Activated CD4-positive, alpha-beta T cell treated with anti-CD3 and anti-CD28 coated beads for 48 hours (primary cell): ENCODE measurements around the gene NCOA3.

Experiments
- DNase-seq: peaks from one replicate; pipeline ENCODE4 v3.0.0-alpha.2; 2020

The NCOA3 gene

DNA sequence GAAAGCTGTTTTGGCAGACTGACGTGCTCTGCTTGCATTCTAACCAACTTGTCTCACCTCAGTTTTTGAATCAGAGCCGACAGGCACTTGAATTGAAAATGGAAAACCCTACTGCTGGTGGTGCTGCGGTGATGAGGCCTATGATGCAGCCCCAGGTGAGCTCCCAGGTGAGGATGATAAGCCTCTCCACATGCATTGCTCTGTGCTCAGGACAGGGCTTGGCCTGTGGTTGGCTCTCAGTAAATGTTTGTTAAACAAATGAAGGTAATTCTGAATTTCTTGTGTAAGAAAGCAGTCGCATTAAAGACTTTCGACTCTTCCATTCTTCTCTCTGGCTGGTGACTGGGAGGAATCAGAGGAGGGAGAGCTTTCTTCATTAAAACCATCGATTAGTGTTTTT lies 147.3 kb downstream of the NCOA3 start:
- DNase-seq = no peak

DNA sequence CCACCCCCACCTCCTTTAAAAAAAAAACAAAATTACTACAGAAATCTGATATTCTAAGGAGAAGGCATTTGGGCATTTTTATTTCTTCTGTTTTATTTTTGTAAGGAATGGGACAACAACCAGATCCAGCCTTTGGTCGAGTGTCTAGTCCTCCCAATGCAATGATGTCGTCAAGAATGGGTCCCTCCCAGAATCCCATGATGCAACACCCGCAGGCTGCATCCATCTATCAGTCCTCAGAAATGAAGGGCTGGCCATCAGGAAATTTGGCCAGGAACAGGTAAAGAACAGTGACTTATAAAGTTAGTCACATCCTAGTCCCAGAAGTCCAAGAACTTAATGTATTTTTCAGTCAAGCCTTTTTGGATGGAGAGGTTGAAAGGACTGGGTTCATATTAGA lies 150.6 kb downstream of the NCOA3 start:
- DNase-seq = no peak

DNA sequence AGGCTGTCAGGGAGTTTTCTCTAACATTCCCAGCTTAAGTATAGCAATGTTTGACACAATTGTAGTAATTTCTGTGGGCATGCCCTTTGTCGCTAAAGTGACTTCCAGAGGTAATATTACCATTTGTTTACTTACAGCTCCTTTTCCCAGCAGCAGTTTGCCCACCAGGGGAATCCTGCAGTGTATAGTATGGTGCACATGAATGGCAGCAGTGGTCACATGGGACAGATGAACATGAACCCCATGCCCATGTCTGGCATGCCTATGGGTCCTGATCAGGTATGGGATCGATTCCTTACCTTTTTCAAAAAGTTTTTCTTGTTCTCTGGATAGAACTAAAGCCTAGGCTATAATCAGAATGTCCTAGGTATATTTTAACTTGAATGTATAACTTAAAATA lies 151.1 kb downstream of the NCOA3 start:
- DNase-seq = no peak

GRCh38 chr20:47653869-47654268 lies 152.2 kb downstream of the NCOA3 start:
- no peak for DNase-seq

GRCh38 chr20:47654370-47654769 lies 152.7 kb downstream of the NCOA3 start:
- DNase-seq = no peak

- DNase-seq = no peak
Observed at GRCh38 chr20:47655635-47656034, 153.9 kb downstream of the NCOA3 start.

GRCh38 chr20:47656318-47656717 lies 154.6 kb downstream of the NCOA3 start:
- no peak for DNase-seq

DNA sequence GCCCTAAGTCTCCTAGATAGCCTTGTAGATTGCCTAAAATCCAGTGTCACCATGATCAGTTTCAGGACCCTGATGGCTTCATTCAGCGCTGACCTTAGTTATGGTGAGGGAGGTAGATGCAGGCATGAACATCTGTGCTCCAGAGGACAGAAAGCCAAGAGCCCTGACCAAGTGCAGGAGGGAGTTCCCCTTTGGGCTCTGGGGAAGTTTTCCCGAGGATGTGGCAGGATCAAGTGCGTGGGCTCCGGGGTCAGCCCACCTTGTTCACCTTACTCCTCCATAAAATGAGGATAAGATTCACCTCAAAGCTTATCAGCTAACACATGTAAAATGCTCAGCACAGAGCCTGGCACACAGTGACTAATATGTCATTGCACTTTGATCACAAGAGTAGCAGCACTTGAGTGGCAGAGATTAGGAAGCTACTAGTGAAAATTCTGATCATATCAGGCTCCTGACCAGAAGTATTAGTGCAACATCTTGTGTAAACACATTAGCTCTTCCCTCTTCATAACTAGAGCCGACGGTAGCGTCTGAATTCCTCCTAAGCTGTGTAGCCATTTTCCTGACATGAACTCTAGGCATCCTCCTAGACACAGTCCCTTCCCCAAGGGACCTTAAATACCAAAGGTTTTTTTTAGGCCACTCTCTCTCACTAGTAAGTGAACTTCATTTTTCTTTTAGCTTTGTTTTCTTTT lies 158.4 kb downstream of the NCOA3 start:
- no peak for DNase-seq

DNA sequence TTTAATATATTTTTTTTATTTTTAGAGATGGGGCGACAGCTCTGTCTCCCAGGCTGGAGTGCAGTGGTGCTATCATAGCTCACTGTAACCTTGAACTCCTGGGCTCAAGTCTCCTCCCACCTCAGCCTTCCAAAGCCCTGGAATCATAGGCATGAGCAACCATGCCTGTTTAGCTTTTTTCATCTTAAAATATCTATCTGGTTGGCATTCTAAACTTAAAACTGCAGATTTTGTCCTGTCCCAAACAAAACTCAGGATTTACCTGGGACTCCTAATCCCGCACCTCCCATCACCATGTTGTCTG lies 158.9 kb downstream of the NCOA3 start:
- no peak for DNase-seq

DNA sequence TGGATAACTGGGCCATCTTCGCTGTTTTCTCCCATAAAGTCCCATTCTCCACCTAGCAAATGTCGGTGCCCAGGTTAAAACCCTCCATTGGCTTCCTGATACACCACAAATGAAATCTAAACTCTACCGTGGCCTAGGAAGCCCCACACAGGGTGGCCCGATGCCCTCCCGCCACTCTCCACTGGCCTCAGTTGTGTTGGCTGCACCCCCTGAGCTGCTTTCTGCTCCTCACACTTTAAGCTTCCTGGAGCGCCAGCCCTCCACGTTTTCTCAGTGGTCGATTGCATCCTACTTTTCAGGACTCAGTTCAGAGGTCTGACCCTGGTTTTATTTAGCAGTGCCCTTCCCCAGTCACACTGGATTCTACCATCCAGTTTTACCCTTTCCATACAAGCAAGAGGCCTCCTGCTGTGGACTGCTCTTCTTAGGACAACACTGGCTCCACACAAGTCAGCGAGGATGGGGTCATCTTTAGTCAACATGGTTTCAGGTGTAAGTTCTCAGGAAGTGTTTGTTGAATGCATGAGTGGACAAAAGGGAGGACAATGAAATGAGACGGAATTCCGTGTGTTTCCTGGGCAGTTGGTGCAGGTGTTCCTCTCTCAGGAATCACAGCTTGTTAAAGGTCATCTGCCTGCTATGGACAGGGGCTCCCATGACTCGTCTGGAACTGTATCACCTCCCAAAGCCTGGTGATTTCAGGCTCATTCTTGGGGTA lies 159.5 kb downstream of the NCOA3 start:
- DNase-seq = no peak

DNA sequence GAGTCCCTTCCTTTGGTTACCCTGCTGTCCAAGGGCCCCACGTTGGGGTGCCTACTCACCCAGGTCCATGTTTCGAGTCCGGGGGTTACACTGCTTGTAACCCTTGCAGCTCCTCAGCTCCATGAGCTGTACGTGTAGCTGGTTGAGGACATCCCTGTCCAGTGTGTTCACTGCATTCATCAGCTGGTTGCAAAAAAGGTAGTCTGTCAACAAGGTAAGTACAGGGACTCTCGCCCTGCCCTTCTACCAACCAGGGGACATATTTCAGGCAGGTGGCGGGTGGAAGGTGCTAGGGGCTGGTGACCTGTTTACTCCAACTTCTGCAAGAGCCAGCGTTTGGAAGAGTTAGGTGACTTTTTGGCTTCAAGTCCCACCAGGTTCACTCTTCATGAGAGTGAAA lies 160.0 kb downstream of the NCOA3 start:
- DNase-seq = no peak

DNA sequence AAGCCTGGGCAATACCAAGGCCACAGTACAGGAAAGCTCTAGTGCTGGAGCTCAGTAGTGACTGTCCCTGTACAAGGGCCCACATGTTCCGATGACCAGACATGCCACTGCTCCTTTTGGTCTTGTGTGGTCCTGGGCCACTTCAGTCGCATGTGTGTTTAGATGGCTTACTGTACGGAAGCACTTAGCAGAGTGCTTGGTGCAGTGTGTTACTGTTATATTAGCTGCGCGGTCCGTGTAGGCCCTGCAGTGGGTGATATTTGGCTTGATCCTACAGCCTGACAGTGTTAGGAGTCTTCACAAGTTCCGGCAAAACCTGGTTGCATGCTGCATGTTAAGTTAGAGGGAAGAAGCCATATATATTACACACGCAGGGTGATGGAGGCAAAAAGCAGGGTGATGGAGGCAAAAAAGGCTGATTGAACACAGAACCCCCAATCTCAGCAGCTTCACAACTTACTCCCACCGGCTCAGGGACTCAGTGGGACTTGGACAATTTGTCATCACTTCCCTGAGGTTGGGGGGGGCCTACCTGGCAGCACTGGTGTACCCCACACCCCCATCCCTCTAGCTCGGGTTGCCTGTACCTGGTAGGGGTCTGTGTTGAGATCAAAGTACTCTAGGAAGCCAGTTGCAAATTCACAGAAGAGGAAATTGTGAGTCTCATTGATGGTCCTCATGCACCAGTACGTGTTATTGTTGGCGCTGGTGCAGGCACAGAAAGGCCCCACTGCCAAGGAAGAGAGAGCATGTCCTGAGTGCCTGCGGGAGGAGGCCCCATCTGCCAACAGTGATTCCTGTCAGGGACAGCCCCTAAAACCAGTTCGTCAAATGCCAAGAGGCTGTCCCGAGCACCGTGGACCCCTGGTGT lies 161.0 kb downstream of the NCOA3 start:
- DNase-seq = no peak

DNA sequence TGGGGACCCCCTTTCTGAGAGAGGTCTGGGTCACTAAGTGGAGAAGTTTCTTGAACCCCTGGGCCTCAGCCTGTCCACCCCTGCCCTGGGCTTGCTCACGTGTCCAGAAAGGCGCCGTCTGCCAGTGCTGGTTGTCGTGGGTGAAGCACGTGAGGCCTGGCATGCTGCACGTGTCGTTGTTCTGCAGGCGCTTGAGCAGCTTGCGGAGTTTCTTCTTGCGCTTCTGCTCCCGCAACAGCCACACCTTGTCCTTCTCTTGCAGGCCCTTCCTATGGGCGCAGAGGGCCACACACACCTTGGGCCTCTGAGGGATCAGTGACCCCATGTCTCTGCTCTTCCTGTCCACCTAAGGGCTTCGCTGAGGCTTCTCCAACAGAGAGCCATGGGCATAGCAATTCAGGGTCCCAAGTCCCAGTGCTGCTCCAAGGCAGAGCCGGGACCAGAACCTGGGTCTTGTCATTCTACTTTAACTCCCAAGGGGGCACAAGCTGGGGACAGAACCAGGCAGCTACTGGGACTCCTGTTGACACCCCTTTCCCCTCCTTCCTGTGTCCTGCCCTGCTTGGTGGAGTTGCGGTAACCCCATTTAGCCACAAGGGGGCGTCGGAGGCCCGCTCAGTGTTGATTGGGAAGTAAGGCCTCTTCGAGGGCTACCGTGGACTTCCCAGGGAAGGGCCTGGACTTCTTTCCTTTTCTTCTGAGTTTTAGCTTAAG lies 161.8 kb downstream of the NCOA3 start:
- DNase-seq = peak; percentile 81

- DNase-seq = no peak
Observed at GRCh38 chr20:47664068-47664437, 162.4 kb downstream of the NCOA3 start.

DNA sequence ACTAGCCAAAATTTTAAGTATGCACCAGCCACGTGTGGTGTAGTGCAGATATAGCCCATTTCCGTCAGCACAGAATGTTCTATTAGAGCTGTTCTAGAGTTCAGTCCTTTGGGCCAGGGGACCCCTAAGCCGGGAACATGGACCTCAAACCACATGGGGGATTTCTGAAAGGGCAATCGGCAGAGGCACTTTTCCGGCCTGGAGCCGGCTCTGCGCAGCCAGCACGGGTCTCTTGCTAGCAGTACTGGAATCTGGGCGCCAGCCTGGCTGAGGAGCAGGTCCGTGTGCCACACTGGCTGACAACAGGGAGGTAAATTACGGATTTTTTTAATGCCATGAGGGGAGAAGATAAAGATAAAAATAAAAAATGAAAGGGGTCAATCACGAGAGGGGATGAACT lies 163.1 kb downstream of the NCOA3 start:
- DNase-seq = no peak

DNA sequence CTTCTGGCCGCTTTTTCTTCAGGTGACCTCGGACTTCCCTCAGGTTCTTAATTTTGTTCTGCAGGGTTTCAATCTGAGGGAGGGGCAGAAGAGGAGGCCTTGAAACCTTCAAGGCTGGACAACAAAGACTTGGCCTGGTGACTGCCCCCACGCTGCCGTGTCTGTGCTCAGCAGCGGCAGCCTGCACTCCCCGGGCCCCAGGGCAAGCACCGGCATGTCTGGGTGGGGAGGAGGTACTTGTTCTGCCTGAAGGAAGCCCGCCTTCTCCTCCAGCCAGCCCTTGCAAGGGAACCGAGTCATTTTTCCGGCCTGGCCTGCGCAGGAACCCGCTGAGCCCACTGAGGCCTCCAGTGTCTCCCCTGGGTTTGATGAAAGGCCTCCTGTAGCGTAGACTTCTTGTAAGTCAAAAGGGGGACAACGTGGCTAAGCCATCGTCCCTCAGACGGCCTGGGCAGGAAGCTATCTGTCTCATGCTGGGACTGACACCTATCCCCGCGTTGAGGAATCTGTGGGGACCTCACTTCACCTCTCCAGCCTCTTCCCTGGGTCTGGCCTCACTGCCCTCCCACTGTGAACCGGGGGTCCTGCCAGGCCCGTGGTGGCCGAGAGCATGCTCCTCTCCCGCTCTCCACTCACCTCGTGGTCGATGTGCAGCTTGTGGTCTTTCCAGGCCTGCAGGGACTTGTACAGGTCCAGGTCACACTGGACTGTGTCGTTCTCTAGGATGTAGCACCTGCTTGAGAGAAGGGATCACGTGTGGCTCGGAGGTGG lies 163.7 kb downstream of the NCOA3 start:
- DNase-seq = no peak

- DNase-seq = no peak
Observed at GRCh38 chr20:47666304-47666703, 164.6 kb downstream of the NCOA3 start.

DNA sequence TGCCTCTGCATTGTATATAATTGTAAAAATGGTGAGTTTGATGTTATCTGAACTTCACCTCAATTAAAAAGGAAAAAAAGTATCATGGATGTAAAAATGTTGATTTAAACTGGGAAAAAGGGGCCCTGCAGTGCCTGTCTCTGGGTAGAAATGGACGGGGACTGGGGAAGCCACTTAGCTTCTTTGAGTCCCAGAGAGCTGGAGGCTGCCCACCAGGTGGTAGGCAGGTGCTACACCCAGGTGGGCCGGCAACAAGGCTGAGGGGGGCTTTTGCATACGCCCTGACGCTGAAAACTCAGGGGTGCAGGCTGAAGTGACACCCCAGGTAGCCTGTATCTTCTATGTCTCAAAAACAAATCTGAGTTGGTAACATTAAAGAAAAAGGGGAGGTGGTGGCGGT lies 165.4 kb downstream of the NCOA3 start:
- DNase-seq = no peak

- no peak for DNase-seq
Observed at GRCh38 chr20:47667531-47668312, 166.0 kb downstream of the NCOA3 start.

DNA sequence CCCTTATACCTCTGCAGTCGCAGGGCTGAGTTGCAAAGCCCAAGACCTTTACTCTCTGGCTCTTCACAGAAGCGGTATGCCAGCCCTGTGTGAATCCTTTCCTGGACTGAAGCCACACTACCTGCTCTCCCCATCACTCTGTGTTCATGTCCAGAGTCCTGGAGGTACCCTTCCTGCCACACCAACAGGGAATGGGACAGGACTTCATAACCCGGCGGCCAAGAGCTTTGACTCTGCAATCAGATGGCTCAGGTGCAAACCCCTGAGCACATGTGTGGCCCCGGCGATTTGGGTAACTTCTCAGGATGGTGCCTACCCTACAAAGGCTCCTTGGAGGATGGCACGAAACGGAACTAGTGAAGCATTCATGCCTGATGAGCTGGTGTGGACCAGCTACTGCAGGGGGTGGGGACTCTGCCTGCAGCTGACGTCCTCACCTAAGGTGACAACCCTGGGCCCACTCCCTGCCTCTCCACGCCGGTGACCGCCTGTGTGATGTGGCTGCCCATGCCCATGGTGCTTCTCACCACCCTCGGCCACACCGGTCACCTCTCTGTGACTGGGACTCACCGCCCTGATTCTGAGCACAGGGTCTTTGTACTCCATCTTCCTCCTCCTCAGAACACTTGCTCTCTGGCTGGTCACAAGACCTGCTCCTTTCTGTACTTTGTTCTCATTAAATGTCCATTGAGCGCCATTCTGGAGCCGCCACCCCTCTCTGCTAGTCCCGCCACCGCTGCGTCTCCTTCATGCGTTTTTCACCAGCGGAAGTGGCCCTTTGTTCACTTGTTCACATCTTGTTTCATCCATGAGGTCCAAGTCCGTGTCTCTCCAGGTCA lies 166.8 kb downstream of the NCOA3 start:
- DNase-seq = no peak

DNA sequence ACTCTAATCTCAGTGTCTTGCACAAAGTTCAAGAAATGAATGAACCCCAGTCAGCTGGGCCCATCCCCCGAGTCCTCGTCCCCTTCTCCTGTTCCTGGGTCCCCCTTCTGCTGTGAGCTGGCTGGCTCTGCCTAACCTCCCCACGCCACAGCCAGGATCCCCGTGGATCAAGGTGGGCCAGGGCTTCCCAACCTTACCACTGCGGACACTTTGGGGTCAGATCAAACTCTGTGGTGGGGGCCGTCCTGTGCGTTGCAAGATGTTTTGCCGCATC lies 167.4 kb downstream of the NCOA3 start:
- DNase-seq = no peak
